ENCODE measurements around the gene CCNF. TPM values are rescaled to one million over a fixed set of nuclear protein-coding genes. Genes with fewer than 3 reads are reported as not detected.

Gene CCNF
- total and polyA plus RNA-seq, 9 of the 15 experiments (the other 6 are each of a cell fraction or from before 2014, with no cell fraction given): 4.1 to 70.1 (median 29.5) TPM

DNA sequence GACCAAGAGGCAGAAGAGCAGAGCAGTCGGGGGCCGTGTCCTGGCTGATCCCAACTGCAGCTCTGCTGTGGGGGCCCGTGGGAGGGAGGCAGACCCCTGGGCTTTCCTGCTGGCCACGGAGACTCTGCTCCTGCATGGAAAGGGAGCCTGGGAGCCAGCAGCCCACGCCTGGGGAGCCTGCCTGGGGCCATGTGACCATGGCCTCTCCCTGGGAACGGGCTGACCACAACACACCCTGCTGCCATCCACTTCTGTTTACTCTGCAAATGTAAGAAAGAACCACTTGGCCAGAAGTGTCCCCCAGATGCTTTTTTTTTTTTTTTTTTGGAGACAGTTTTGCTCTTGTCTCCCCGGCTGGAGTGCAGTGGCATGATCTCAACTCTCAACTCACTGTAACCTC, 28.7 kb downstream of the CCNF start:
- DNase-seq (ENCODE audit: extremely low read depth in 1 of 4, low spot score in 3 of 4): no peak
- H3K27me3 ChIP-seq (ENCODE audit: control insufficient read depth in 2 of 2, insufficient read depth in 2 of 2, low read length in 2 of 2): no peaks in the 10 kb centered on the region
- H3K9ac ChIP-seq (ENCODE audit: insufficient read depth in 1 of 2, low read depth in 2 of 2, low read length in 2 of 2): 0 out of 4 replicates have a peak overlapping the region, but pooled peaks of 1 of the 2 experiments have one; percentile 5
- in situ Hi-C loops (cut with MboI): no loop called here
- peaks cover 6% of the 10 kb centered on the region for H3K9me1 ChIP-seq (ENCODE audit: control insufficient read depth, insufficient read depth, low read length)
- peaks cover 78% of the 10 kb centered on the region; the same call in 2 of the 3 replicates for H3K36me3 ChIP-seq (ENCODE audit: control insufficient read depth, insufficient read depth, low read length)
- FAIRE-seq: peak; percentile 23
- H3K4me3 ChIP-seq: no peak overlapping the region
- no peak for ATAC-seq
- BruUV-seq (replicated peaks): TSS peak; percentile 30
- 65% methylated on average over 5 of the region's 7 CpGs for WGBS (ENCODE audit: insufficient coverage, low coverage, missing lambda C conversion rate)
- H3K27ac ChIP-seq (ENCODE audit: extremely low read depth, low read depth, low read length): no peak overlapping the region
- no peak overlapping the region for H3K4me2 ChIP-seq (ENCODE audit: insufficient read depth, low read length)
- peaks cover 16% of the 10 kb centered on the region for H3K79me2 ChIP-seq (ENCODE audit: control insufficient read depth, insufficient read depth, low read length)
- no peaks in the 10 kb centered on the region for H3K9me3 ChIP-seq (replicated peaks; ENCODE audit: control insufficient read depth, insufficient read depth, low read depth, low read length)
- POLR2A ChIA-PET: interaction anchor here (0.7 to 2.0 kb wide), 4 partner anchors 10 to 54 kb away, joined by 3 to 10 read pairs (median 3); no protein-coding TSS in a partner anchor
- H4K20me1 ChIP-seq (replicated peaks; ENCODE audit: control insufficient read depth, insufficient read depth, low read length): no peaks in the 10 kb centered on the region; the same call in 1 of the 2 replicates
- H3K4me1 ChIP-seq (replicated peaks in 1 of 2; ENCODE audit: control insufficient read depth in 2 of 2, insufficient read depth in 2 of 2, low read length in 2 of 2): peaks cover 10 to 80% of the 10 kb centered on the region in 2 experiments; a peak in 4 of 5 replicates
- peak; percentile 23 for TF ChIP-seq RBFOX2 (IDR thresholded peaks at IDR 0.05; ENCODE audit: low read depth, low read length)
- TF ChIP-seq ZNF589 (CRISPR knock-in tag; IDR thresholded peaks at IDR 0.05; ENCODE audit: low read depth): no peak
- TF ChIP-seq, protein P1, sequence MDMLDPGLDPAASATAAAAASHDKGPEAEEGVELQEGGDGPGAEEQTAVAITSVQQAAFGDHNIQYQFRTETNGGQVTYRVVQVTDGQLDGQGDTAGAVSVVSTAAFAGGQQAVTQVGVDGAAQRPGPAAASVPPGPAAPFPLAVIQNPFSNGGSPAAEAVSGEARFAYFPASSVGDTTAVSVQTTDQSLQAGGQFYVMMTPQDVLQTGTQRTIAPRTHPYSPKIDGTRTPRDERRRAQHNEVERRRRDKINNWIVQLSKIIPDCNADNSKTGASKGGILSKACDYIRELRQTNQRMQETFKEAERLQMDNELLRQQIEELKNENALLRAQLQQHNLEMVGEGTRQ (CRISPR knock-in tag; IDR thresholded peaks at IDR 0.05): peak; percentile 56
- no peak for TF ChIP-seq ZNF408 (CRISPR knock-in tag; IDR thresholded peaks at IDR 0.05; ENCODE audit: low read depth)
- 0 out of 2 replicates have a peak, but pooled peaks have one; percentile 15 for TF ChIP-seq MYNN (IDR thresholded peaks at IDR 0.05)
- TF ChIP-seq MYNN (CRISPR knock-in tag; IDR thresholded peaks at IDR 0.05): no peak
- TF ChIP-seq, protein P2, sequence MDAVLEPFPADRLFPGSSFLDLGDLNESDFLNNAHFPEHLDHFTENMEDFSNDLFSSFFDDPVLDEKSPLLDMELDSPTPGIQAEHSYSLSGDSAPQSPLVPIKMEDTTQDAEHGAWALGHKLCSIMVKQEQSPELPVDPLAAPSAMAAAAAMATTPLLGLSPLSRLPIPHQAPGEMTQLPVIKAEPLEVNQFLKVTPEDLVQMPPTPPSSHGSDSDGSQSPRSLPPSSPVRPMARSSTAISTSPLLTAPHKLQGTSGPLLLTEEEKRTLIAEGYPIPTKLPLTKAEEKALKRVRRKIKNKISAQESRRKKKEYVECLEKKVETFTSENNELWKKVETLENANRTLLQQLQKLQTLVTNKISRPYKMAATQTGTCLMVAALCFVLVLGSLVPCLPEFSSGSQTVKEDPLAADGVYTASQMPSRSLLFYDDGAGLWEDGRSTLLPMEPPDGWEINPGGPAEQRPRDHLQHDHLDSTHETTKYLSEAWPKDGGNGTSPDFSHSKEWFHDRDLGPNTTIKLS (IDR thresholded peaks at IDR 0.05; ENCODE audit: borderline replicate concordance, low read depth): no peak
- TF ChIP-seq, protein P3, sequence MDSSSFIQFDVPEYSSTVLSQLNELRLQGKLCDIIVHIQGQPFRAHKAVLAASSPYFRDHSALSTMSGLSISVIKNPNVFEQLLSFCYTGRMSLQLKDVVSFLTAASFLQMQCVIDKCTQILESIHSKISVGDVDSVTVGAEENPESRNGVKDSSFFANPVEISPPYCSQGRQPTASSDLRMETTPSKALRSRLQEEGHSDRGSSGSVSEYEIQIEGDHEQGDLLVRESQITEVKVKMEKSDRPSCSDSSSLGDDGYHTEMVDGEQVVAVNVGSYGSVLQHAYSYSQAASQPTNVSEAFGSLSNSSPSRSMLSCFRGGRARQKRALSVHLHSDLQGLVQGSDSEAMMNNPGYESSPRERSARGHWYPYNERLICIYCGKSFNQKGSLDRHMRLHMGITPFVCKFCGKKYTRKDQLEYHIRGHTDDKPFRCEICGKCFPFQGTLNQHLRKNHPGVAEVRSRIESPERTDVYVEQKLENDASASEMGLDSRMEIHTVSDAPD (CRISPR knock-in tag; IDR thresholded peaks at IDR 0.05): no peak
- no peak overlapping the region for H2AFZ ChIP-seq (ENCODE audit: low read depth, low read length)
- CTCF ChIA-PET (ENCODE audit: low intra/inter-chr PET ratio): no interaction called here
- intact Hi-C loops (cut with micrococcal nuclease): no loop called here

Measured in K562 (cell line).